Natural killer cell (primary cell): ENCODE results near the gene LRSAM1. TPM values are rescaled to one million over a fixed set of nuclear protein-coding genes. Genes with fewer than 3 reads are reported as not detected.

Source experiments
- ATAC-seq, 3 donors: fragments of 150-1000 bp in 2 of 3; fragments of 200-7000 bp in 1 of 3; cut with Tn5 transposase; 1 replicate in 1 of 3; 2 replicates in 2 of 3; pipeline ENCODE4 v1.10.0; 2021; ENCODE audit warnings: mild to moderate bottlenecking in 2 of 3, moderate library complexity in 2 of 3
- DNase-seq, 2 donors: peaks; one replicate each; pipeline versions ENCODE4 v3.0.0 to v3.0.0-alpha.2; 2013 to 2021; ENCODE audit warnings: mixed read lengths in 1 of 2
- H3K27ac ChIP-seq: one replicate; pipeline ENCODE4 v1.5.1; 2013; ENCODE audit warnings: mild to moderate bottlenecking, low read length
- H3K27me3 ChIP-seq: one replicate; pipeline ENCODE4 v1.6.1; 2013; ENCODE audit warnings: low read length; ENCODE audit not compliant: control insufficient read depth, insufficient read depth
- H3K36me3 ChIP-seq: one replicate; pipeline ENCODE4 v1.6.1; 2013; ENCODE audit warnings: low read length; ENCODE audit not compliant: control insufficient read depth, insufficient read depth
- H3K4me1 ChIP-seq: one replicate; pipeline ENCODE4 v1.6.1; 2013; ENCODE audit warnings: low read length; ENCODE audit not compliant: control insufficient read depth, insufficient read depth
- H3K4me3 ChIP-seq: one replicate; pipeline ENCODE4 v1.5.1; 2013; ENCODE audit warnings: low read length
- H3K9me3 ChIP-seq: one replicate; pipeline ENCODE4 v1.6.1; 2013; ENCODE audit warnings: low read length; ENCODE audit not compliant: control insufficient read depth, insufficient read depth
- H3K27ac Mint-ChIP-seq, 2 donors: one replicate each; pipeline ENCODE4 v1.8.0; 2022; ENCODE audit warnings: mild to moderate bottlenecking in 2 of 2, mixed read lengths in 2 of 2, moderate library complexity in 1 of 2
- H3K27me3 Mint-ChIP-seq, 2 donors: one replicate each; pipeline ENCODE4 v1.8.0; 2022; ENCODE audit warnings: low read depth in 2 of 2, mixed read lengths in 2 of 2
- H3K36me3 Mint-ChIP-seq: one replicate; pipeline ENCODE4 v1.8.0; 2022; ENCODE audit warnings: mixed read lengths
- H3K4me1 Mint-ChIP-seq, 2 donors: one replicate each; pipeline ENCODE4 v1.8.0; 2022; ENCODE audit warnings: mixed read lengths in 2 of 2
- H3K4me3 Mint-ChIP-seq: one replicate; pipeline ENCODE4 v1.8.0; 2022; ENCODE audit warnings: mild to moderate bottlenecking, moderate library complexity, mixed read lengths
- H3K9me3 Mint-ChIP-seq, 2 donors: one replicate each; pipeline ENCODE4 v1.8.0; 2022; ENCODE audit warnings: mixed read lengths in 2 of 2
- WGBS: methylation state at CpG from one replicate; pipeline ENCODE4 v1.1.7; 2013; ENCODE audit warnings: missing lambda C conversion rate; ENCODE audit not compliant: insufficient coverage; 5-methylcytosine and 5-hydroxymethylcytosine counted together
- intact Hi-C: fragments of 100-400 bp; cut with micrococcal nuclease; formaldehyde crosslinking; loops from one replicate; pipeline ENCODE4 v1.14.2; 2022
- total RNA-seq, 4 donors: library from RNA; stranded (reverse); fragments of 120-200 nt in 1 of 4; gene quantifications; one replicate each; pipeline versions ENCODE4 v1.2.3 to v1.2.4, GENCODE V29; 2013 to 2022
- TF ChIP-seq, protein P1 (sequence below): fragments of 200-600 bp; IDR thresholded peaks from one replicate; pipeline ENCODE4 v1.8.0; 2022; ENCODE audit warnings: antibody characterized with exemption

LRSAM1 gene
- total RNA-seq, 3 donors from 2014 or later (not counting 1 experiment from before 2014, with no cell fraction given) = 17.4 to 24.6 (median 20.7) TPM

DNA sequence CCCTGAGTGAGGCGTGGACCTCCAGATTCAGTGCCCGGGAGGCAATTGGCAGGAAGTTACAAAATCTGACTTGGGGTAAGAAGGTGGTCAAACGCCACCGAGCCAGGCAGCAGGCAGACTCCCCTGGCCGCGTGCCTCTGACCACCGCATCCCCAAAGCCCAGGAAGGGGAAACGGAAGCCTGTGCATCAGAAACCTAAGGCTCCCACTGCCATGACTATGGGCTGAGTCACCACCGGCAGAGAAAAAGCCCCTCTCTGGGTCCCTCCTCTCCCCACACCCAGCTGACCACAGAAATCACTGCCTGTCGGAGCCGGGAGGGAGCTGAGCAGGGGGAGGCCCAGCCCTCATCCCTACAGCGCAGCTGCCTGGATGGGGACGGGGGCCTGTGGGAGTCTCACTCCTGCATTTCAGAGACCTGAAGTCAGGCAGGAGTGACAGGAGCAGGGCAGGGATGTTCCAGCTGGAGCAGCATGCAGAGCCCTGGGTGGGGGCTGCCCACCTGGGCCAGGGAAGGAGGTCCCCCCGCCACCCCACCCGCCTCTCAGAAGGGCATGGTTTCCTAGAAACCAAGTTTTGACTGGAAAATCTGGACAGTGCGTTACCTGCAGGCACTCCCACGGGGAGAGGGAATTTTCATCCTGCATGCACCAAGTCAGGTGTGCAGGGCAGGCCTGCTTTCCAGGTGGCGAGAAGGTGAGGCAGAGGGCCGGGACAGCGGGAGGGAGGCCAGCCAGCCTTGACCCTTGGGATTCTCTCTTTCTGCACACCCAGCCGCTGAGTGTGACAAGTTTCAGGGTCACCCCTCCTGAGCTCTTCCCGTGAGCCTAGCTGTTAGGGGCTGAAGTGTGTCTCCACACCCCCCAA lies 68.2 kb downstream of the LRSAM1 start:
- no peaks in the 10 kb centered on the region for H3K9me3 Mint-ChIP-seq

DNA sequence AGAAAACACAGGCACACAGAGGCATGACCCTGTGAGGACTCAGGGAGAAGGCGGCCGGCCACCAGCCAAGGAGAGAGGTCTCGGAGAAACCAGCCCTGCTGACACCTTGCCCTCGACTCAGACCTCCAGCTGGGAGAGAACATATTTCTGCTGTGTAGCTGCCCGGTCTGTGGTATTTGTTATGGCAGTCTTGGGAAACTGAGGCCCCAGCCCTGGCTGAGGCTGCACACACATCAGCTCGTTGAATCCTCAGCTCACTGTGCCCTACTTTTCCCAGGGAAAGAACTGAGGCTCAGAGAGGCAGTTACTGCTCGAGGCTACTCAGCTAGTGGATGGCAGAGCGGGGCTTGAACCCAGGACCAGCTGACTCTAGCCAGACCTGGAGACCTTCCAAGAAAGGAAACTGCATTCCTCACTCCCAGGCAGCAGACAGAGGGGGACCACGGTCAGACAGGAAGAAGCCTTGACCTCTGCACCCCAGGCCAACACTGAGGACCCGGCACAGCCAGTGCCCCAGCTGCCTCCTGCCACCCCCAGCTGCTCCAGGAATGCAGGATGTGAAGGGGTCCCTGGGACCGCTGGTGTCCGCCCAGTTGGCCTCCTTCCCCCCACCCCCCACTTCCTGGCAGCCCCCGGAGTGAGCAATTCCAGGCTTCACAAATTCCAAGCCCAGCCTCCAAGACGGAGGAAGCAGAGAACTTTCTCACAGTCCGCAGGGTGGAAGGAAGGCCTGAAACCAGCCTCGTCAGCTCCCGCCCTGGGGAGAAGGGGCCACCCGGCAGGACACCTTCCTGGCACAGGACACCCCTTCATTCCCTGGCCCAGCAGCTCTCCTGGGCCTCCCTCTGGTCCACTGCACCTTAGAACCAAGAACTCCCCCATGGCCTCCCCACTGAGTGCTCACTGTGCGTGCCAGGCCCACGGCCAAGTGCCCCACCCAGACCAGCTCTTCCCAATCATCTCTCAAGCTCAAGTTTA lies 69.9 kb downstream of the LRSAM1 start:
- no peak overlapping the region for H3K27ac Mint-ChIP-seq
- H3K9me3 ChIP-seq = peaks cover 27% of the 10 kb centered on the region
- H3K4me3 Mint-ChIP-seq = no peak overlapping the region
- no peaks in the 10 kb centered on the region for H3K27me3 ChIP-seq
- DNase-seq = no peak
- H3K27ac ChIP-seq = no peak overlapping the region
- no peak overlapping the region for H3K4me3 ChIP-seq
- H3K36me3 Mint-ChIP-seq = no peaks in the 10 kb centered on the region
- no peaks in the 10 kb centered on the region for H3K36me3 ChIP-seq
- no peaks in the 10 kb centered on the region for H3K27me3 Mint-ChIP-seq
- peaks cover 14% of the 10 kb centered on the region for H3K4me1 ChIP-seq
- peaks cover 0 to 9% of the 10 kb centered on the region in 2 donors for H3K4me1 Mint-ChIP-seq
- H3K9me3 Mint-ChIP-seq = peaks cover 0 to 4% of the 10 kb centered on the region in 2 donors
- intact Hi-C loops = no loop called here
- ATAC-seq = no peak
- 94% methylated on average over 20 of the region's 20 CpGs for WGBS
- TF ChIP-seq, protein P1, sequence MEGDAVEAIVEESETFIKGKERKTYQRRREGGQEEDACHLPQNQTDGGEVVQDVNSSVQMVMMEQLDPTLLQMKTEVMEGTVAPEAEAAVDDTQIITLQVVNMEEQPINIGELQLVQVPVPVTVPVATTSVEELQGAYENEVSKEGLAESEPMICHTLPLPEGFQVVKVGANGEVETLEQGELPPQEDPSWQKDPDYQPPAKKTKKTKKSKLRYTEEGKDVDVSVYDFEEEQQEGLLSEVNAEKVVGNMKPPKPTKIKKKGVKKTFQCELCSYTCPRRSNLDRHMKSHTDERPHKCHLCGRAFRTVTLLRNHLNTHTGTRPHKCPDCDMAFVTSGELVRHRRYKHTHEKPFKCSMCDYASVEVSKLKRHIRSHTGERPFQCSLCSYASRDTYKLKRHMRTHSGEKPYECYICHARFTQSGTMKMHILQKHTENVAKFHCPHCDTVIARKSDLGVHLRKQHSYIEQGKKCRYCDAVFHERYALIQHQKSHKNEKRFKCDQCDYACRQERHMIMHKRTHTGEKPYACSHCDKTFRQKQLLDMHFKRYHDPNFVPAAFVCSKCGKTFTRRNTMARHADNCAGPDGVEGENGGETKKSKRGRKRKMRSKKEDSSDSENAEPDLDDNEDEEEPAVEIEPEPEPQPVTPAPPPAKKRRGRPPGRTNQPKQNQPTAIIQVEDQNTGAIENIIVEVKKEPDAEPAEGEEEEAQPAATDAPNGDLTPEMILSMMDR = no peak

More for the DNA sequence above, 68.2 kb downstream of the LRSAM1 start:
- TF ChIP-seq, protein P1 = no peak
- peaks cover 14% of the 10 kb centered on the region for H3K4me1 ChIP-seq
- no peaks in the 10 kb centered on the region for H3K27me3 ChIP-seq
- Mint-ChIP-seq H3K36me3 (no peaks in the 10 kb centered on the region), H3K4me3 (peak overlapping the region; percentile 40), H3K4me1 (peaks cover 0 to 9% of the 10 kb centered on the region in 2 donors), H3K27ac (no peak overlapping the region), H3K27me3 (no peaks in the 10 kb centered on the region)
- intact Hi-C loops = no loop called here
- peaks cover 13% of the 10 kb centered on the region for H3K9me3 ChIP-seq
- WGBS = 53% methylated on average over 22 of the region's 22 CpGs
- no peaks in the 10 kb centered on the region for H3K36me3 ChIP-seq
- H3K4me3 ChIP-seq = no peak overlapping the region
- no peak overlapping the region for H3K27ac ChIP-seq
- peak; percentile 74 to 90 (median 87) for ATAC-seq
- DNase-seq = peak; percentile 38 to 41

- H3K4me1 Mint-ChIP-seq = peaks cover 0 to 9% of the 10 kb centered on the region in 2 donors
- H3K9me3 ChIP-seq = peaks cover 27% of the 10 kb centered on the region
- ATAC-seq = no peak
Measured at GRCh38 chr9:127521919-127522304, 70.6 kb downstream of the LRSAM1 start.

More at GRCh38 chr9:127521919-127522304, 70.6 kb downstream of the LRSAM1 start:
- WGBS = 78% methylated on average over 5 of the region's 5 CpGs
- H3K4me3 ChIP-seq = no peak overlapping the region
- H3K36me3 ChIP-seq = no peaks in the 10 kb centered on the region
- peaks cover 0 to 4% of the 10 kb centered on the region in 2 donors for H3K9me3 Mint-ChIP-seq
- no peaks in the 10 kb centered on the region for H3K27me3 Mint-ChIP-seq
- no peaks in the 10 kb centered on the region for H3K27me3 ChIP-seq
- TF ChIP-seq, protein P1 = no peak
- H3K4me3 Mint-ChIP-seq = no peak overlapping the region
- no peaks in the 10 kb centered on the region for H3K36me3 Mint-ChIP-seq
- intact Hi-C loops = no loop called here
- DNase-seq = no peak
- H3K27ac ChIP-seq = no peak overlapping the region
- peaks cover 14% of the 10 kb centered on the region for H3K4me1 ChIP-seq
- no peak overlapping the region for H3K27ac Mint-ChIP-seq
